Common myeloid progenitor, CD34-positive (primary cell): ENCODE results near the gene ALOX5AP.

Experiments used
- CTCF ChIA-PET: fragments of 350-600 bp; sonication (Branson Sonifier 250); formaldehyde crosslinking; loops from one replicate; lab custom pipeline; 2021; ENCODE audit warnings: antibody characterized with exemption; lab: Charles Lee
- POLR2A ChIA-PET: fragments of 350-600 bp; sonication (Branson Sonifier 250); formaldehyde crosslinking; loops from one replicate; lab custom pipeline; 2021; ENCODE audit warnings: antibody characterized with exemption; lab: Charles Lee
- DNase-seq, 3 donors: peaks; one replicate each; pipeline versions ENCODE4 v3.0.0 to v3.0.0-alpha.2; 2013
- H3K27ac ChIP-seq, 2 experiments: 1 replicate in 1 of 2; 2 replicates in 1 of 2; pipeline ENCODE4 v1.7.0; 2013; ENCODE audit warnings: inconsistent platforms in 2 of 2, low read length in 2 of 2, mild to moderate bottlenecking in 2 of 2, low read depth in 1 of 2, moderate library complexity in 1 of 2; ENCODE audit not compliant: severe bottlenecking in 2 of 2, insufficient read depth in 1 of 2, poor library complexity in 1 of 2
- H3K27me3 ChIP-seq, 5 experiments: replicated peaks in 2 of 5; 1 replicate in 3 of 5; 2 replicates in 2 of 5; pipeline versions ENCODE4 v1.6.1 to v1.7.0; 2013; ENCODE audit warnings: low read length in 4 of 5, mild to moderate bottlenecking in 2 of 5, moderate library complexity in 2 of 5, inconsistent platforms in 1 of 5; ENCODE audit not compliant: insufficient read depth in 5 of 5, control insufficient read depth in 4 of 5
- H3K36me3 ChIP-seq, 4 experiments: 1 replicate in 2 of 4; 2 replicates in 2 of 4; pipeline versions ENCODE4 v1.6.1 to v1.7.0; 2013; ENCODE audit warnings: low read length in 3 of 4, control low read depth in 1 of 4, mild to moderate bottlenecking in 1 of 4; ENCODE audit not compliant: control insufficient read depth in 4 of 4, insufficient read depth in 4 of 4
- H3K4me1 ChIP-seq, 4 experiments: 1 replicate in 3 of 4; 2 replicates in 1 of 4; pipeline versions ENCODE4 v1.6.1 to v1.7.1; 2013; ENCODE audit warnings: low read length in 3 of 4, mild to moderate bottlenecking in 3 of 4, control low read depth in 1 of 4, inconsistent platforms in 1 of 4, moderate library complexity in 1 of 4; ENCODE audit not compliant: control insufficient read depth in 4 of 4, insufficient read depth in 4 of 4; ENCODE audit errors: control extremely low read depth in 1 of 4
- H3K4me3 ChIP-seq, 7 experiments: 1 replicate in 4 of 7; 2 replicates in 3 of 7; pipeline versions ENCODE4 v1.5.1 to v1.7.0; 2013; ENCODE audit warnings: mild to moderate bottlenecking in 7 of 7, low read length in 6 of 7, moderate library complexity in 6 of 7, inconsistent platforms in 2 of 7, low read depth in 2 of 7, control low read depth in 1 of 7; ENCODE audit not compliant: insufficient read depth in 4 of 7, control insufficient read depth in 1 of 7; ENCODE audit errors: extremely low read depth in 1 of 7
- H3K9me3 ChIP-seq, 5 experiments: 1 replicate in 4 of 5; 2 replicates in 1 of 5; pipeline versions ENCODE4 v1.6.1 to v1.7.1; 2013; ENCODE audit warnings: low read length in 4 of 5, mild to moderate bottlenecking in 2 of 5, inconsistent platforms in 1 of 5, low read depth in 1 of 5, moderate library complexity in 1 of 5; ENCODE audit not compliant: control insufficient read depth in 4 of 5, insufficient read depth in 2 of 5; ENCODE audit errors: control extremely low read depth in 1 of 5
- WGBS: methylation state at CpG from one replicate; pipeline ENCODE4 v1.1.5; 2013; ENCODE audit not compliant: insufficient coverage; 5-methylcytosine and 5-hydroxymethylcytosine counted together

ALOX5AP gene

GRCh38 chr13:30757026-30757742 lies 21.8 kb downstream of the ALOX5AP start:
- H3K36me3 ChIP-seq = no peaks in the 10 kb centered on the region
- H3K4me3 ChIP-seq = no peak overlapping the region
- no peak overlapping the region for H3K27ac ChIP-seq
- H3K9me3 ChIP-seq = no peaks in the 10 kb centered on the region
- H3K4me1 ChIP-seq = peaks cover 0 to 6% (median 0%) of the 10 kb centered on the region in 4 experiments
- ChIA-PET CTCF (interaction anchor here (0.7 kb wide), 1 partner anchor 35 kb away, joined by 3 read pairs; no protein-coding TSS in a partner anchor), POLR2A (interaction anchor here (1.0 kb wide), 1 partner anchor 31 kb away, joined by 3 read pairs; no protein-coding TSS in a partner anchor)
- no peak for DNase-seq
- no peaks in the 10 kb centered on the region for H3K27me3 ChIP-seq
- 94% methylated on average over 6 of the region's 9 CpGs for WGBS

DNA sequence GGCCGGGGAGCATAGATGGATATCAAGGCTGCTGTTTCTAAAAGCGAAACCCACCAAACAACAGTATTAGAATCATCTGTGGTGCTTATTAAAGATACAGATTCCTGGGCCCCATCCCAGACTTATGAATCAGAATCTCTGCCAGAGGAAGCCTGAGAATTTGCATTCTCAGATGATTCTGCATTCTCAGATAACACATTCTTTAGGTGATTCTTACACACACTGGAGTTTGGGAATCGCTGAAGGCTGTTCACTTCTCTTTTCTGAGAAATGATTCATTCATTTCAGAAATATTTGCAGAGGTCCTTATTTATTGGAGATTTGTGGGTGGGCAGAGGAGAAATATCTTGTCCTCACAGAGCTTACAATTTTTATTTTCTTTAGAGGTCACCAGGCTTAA lies 24.4 kb downstream of the ALOX5AP start:
- 100% methylated on average over 1 of the region's 3 CpGs for WGBS
- POLR2A ChIA-PET = interaction anchor here (0.5 to 0.8 kb wide), 2 partner anchors 27 to 37 kb away, joined by 3 read pairs; no protein-coding TSS in a partner anchor
- DNase-seq = no peak

GRCh38 chr13:30762643-30763042 lies 27.3 kb downstream of the ALOX5AP start:
- WGBS = 89% methylated on average over 3 of the region's 4 CpGs
- no peak overlapping the region for H3K27ac ChIP-seq
- CTCF ChIA-PET = interaction anchor here (1.1 to 1.8 kb wide), 3 partner anchors 10 to 32 kb away, joined by 3 to 5 read pairs (median 3); no protein-coding TSS in a partner anchor
- no peak for DNase-seq
- peaks cover 0 to 2% (median 0%) of the 10 kb centered on the region in 4 experiments for H3K36me3 ChIP-seq
- H3K4me3 ChIP-seq = no peak overlapping the region
- H3K9me3 ChIP-seq = no peaks in the 10 kb centered on the region
- no peaks in the 10 kb centered on the region for H3K4me1 ChIP-seq
- POLR2A ChIA-PET = no interaction called here
- no peaks in the 10 kb centered on the region for H3K27me3 ChIP-seq

More for the DNA sequence above, 24.4 kb downstream of the ALOX5AP start:
- H3K27ac ChIP-seq = no peak overlapping the region
- H3K9me3 ChIP-seq = no peaks in the 10 kb centered on the region
- H3K36me3 ChIP-seq = no peaks in the 10 kb centered on the region
- H3K4me1 ChIP-seq = no peaks in the 10 kb centered on the region
- CTCF ChIA-PET = interaction anchor here (2.1 kb wide), 1 partner anchor 35 kb away, joined by 4 read pairs; no protein-coding TSS in a partner anchor
- H3K4me3 ChIP-seq = no peak overlapping the region
- no peaks in the 10 kb centered on the region for H3K27me3 ChIP-seq

DNA sequence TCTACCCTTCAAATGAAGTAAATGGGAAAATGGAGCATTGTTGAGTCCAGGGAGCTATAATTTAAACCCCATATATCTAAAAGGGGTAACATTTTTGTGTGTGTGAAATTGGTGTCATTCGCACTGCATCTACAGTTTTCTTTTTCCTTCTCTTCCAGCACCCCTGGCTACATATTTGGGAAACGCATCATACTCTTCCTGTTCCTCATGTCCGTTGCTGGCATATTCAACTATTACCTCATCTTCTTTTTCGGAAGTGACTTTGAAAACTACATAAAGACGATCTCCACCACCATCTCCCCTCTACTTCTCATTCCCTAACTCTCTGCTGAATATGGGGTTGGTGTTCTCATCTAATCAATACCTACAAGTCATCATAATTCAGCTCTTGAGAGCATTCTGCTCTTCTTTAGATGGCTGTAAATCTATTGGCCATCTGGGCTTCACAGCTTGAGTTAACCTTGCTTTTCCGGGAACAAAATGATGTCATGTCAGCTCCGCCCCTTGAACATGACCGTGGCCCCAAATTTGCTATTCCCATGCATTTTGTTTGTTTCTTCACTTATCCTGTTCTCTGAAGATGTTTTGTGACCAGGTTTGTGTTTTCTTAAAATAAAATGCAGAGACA lies 28.6 kb downstream of the ALOX5AP start:
- POLR2A ChIA-PET = no interaction called here
- H3K27me3 ChIP-seq = no peaks in the 10 kb centered on the region
- no peak overlapping the region for H3K27ac ChIP-seq
- H3K36me3 ChIP-seq = peaks cover 0 to 2% (median 0%) of the 10 kb centered on the region in 4 experiments
- no peak overlapping the region for H3K4me3 ChIP-seq
- DNase-seq = no peak
- no peaks in the 10 kb centered on the region for H3K9me3 ChIP-seq
- no peaks in the 10 kb centered on the region for H3K4me1 ChIP-seq
- WGBS = 78% methylated on average over 3 of the region's 8 CpGs
- CTCF ChIA-PET = interaction anchor here (1.1 to 1.8 kb wide), 3 partner anchors 9 to 31 kb away, joined by 3 to 5 read pairs (median 4); no protein-coding TSS in a partner anchor

GRCh38 chr13:30766231-30766630 lies 30.9 kb downstream of the ALOX5AP start:
- ChIA-PET CTCF (interaction anchor here (0.9 to 1.7 kb wide), 7 partner anchors 12 to 87 kb away, joined by 3 to 9 read pairs (median 3); no protein-coding TSS in a partner anchor), POLR2A (no interaction called here)
- Histone ChIP-seq H3K9me3 (no peaks in the 10 kb centered on the region), H3K36me3 (peaks cover 0 to 2% (median 0%) of the 10 kb centered on the region in 4 experiments), H3K4me1 (no peaks in the 10 kb centered on the region), H3K27ac (no peak overlapping the region), H3K4me3 (no peak overlapping the region), H3K27me3 (no peaks in the 10 kb centered on the region)
- WGBS = 100% methylated on average over 1 of the region's 2 CpGs
- DNase-seq = no peak

- no CpG with 5 or more reads among the region's 4 CpGs for WGBS
- POLR2A ChIA-PET = no interaction called here
Observed at GRCh38 chr13:30770929-30771328, 35.6 kb downstream of the ALOX5AP start.

More at GRCh38 chr13:30770929-30771328, 35.6 kb downstream of the ALOX5AP start:
- no peaks in the 10 kb centered on the region for H3K27me3 ChIP-seq
- peaks cover 0 to 2% (median 0%) of the 10 kb centered on the region in 4 experiments for H3K36me3 ChIP-seq
- H3K9me3 ChIP-seq = peaks cover 0 to 4% (median 0%) of the 10 kb centered on the region in 5 experiments
- CTCF ChIA-PET = no interaction called here
- H3K27ac ChIP-seq = no peak overlapping the region
- DNase-seq = no peak
- no peak overlapping the region for H3K4me3 ChIP-seq
- H3K4me1 ChIP-seq = no peaks in the 10 kb centered on the region
